Transverse colon (tissue), 3 donors: ENCODE measurements around the gene TXNRD1.

Source experiments
- CTCF ChIP-seq, 5 experiments: fragments of 200-600 bp in 3 of 5; fragments of 450-650 bp in 2 of 5; sonication (generic) in 3 of 5; IDR thresholded peaks; 1 replicate in 2 of 5; 2 replicates in 3 of 5; pipeline ENCODE4 v1.5.1; 2016 to 2017; ENCODE audit warnings: antibody characterized with exemption in 5 of 5, inconsistent platforms in 3 of 5, mild to moderate bottlenecking in 2 of 5, moderate library complexity in 1 of 5
- POLR2A ChIP-seq: fragments of 450-650 bp; IDR thresholded peaks from one replicate; pipeline ENCODE4 v1.6.1; 2016; ENCODE audit warnings: antibody characterized with exemption, mild to moderate bottlenecking, moderate library complexity

- TF ChIP-seq CTCF (IDR thresholded peaks at IDR 0.05) (no peak), POLR2A (no peak)
Measured at GRCh38 chr12:104248444-104248843, 32.9 kb downstream of the TXNRD1 start.
